DMS114 treated with DMSO at 0.1 percent for 48 hours (cell line): ENCODE results near the gene RBM38.
A peak's percentile ranks its signal among the peaks of the same experiment; 100 is the strongest.
"Not testable (repeated sequence)": the region's sequence is repeated elsewhere in the genome, so short reads cannot be mapped to it uniquely, and the experiment has no call there.

Experiments
- DNase-seq: peaks from one replicate; lab custom pipeline; 2025; ENCODE audit not compliant: unreplicated experiment; lab: John Stamatoyannopoulos, UW

RBM38 gene

GRCh38 chr20:57390604-57391438 lies at the start of gene RBM38:
TSS of gene RBM38 (plus strand) at chr20:57391396. CDS start at chr20:57391582, 186 bp downstream.
- DNase-seq = peak; percentile 44

- DNase-seq = no peak
These were observed 49.5 kb upstream of the RBM38 start for GRCh38 chr20:57341663-57342062.

GRCh38 chr20:57342829-57343228 lies 48.4 kb upstream of the RBM38 start:
- no peak for DNase-seq

- DNase-seq = peak; percentile 39
These were observed 44.7 kb upstream of the RBM38 start for GRCh38 chr20:57346477-57346876.

- no peak for DNase-seq
These were observed 43.8 kb upstream of the RBM38 start for GRCh38 chr20:57347393-57347792.

DNA sequence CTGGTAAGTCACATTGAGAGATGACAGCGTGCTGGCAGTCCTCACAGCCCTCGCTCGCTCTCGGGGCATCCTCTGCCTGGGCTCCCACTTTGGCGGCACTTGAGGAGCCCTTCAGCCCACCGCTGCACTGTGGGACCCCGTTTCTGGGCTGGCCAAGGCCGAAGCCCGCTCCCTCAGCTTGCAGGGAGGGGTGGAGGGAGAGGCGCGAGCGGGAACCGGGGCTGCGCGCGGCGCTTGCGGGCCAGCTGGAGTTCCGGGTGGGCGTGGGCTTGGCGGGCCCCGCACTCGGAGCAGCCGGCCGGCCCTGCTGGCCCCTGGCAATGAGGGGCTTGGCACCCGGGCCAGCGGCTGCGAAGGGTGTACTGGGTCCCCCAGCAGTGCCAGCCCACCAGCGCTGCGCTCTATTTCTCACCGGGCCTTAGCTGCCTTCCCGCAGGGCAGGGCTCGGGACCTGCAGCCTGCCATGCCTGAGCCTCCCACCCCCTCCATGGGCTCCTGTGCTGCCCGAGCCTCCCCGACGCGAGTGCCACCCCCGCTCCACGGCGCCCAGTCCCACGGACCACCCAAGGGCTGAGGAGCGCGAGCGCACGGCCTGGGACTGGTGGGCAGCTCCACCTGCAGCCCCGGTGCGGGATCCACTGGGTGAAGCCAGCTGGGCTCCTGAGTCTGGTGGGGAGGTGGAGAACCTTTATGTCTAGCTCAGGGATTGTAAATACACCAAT lies 42.8 kb upstream of the RBM38 start:
- not testable (repeated sequence) for DNase-seq

DNA sequence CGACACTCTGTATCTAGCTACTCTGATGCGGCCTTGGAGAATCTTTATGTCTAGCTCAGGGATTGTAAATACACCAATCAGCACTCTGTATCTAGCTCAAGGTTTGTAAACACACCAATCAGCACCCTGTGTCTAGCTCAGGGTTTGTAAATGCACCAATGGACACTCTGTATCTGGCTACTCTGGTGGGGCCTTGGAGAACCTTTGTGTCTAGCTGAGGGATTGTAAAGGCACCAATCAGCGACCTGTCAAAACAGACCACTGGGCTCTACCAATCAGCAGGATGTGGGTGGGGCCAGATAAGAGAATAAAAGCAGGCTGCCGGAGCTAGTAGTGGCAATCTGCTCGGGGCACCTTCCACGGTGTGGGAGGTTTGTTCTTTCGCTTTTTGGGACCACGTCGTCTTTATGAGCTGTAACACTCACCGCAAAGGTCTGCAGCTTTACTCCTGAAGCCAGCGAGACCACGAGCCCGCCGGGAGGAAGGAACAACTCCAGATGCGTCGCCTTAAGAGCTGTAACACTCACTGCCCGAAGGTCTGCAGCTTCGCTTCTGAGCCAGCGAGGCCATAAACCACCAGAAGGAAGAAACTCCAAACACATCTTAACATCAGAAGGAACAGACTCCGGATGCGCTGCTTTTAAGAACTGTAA lies 42.1 kb upstream of the RBM38 start:
- not testable (repeated sequence) for DNase-seq

GRCh38 chr20:57350081-57350710 lies 41.0 kb upstream of the RBM38 start:
- no peak for DNase-seq

GRCh38 chr20:57350726-57351041 lies 40.5 kb upstream of the RBM38 start:
- DNase-seq = not testable (repeated sequence)

DNA sequence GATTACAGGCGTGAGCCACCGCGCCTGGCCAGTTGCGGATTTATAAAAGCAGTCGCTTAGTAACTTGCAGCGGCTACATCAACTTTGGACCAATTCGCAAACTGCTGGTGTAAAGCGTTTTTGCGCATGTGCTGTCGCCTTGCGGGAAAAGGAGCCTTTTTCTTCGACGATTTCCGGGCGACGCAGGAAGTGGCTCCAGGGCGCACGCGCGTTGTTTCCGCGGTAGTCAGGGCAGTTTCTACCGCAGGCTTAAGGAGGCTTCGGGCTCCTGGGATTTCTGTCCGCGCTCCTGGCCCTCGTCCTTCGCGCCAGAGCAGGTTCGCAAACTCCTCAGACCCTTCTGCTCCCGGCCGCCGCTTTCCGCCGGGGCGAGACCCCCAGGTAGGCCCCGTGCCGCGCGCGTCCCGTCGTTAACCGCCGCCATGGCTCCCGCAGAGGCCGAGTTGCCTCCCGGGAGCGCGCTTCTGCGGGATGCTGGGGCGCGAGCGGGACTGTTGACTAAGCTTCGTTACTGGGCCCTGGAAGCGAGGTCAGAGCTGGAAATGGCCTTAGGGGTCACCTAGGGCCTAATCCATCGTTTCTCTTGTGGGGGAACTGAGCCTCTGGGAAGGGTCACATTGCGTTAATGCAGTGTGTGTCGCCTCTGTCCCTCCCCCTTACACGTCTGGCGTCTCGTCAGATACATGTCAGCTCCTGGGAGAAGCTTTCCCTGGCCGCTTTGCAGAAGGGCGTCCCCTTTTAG lies 40.0 kb upstream of the RBM38 start, which contains the start of gene RAE1:
TSS of gene RAE1 (plus strand) at position 214 of the 742 bp plus-strand sequence. CDS start 2,784 bp downstream, outside the sequence.
- peak; percentile 89 for DNase-seq

DNA sequence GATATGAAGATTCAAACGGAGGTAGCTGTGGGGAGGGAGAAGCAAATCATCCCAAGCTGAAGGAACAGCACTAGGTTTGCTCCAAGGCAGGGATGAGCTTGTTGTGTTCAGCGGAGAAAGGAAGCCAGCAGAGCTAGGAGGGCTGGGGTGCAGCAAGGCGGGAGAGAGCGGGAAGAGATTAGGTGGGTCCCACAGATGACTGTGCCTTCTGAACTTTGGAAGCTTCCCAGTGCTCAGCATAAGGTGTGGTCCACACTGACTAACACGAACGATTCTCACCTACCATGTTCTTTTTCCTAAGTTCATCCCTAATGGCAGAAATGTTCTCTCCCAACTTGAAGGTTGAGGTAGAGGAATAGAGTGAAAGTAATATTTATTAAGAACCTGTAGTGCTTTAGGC lies 38.9 kb upstream of the RBM38 start:
- no peak for DNase-seq

- DNase-seq = no peak
These were observed 37.8 kb upstream of the RBM38 start for GRCh38 chr20:57353351-57353750.

DNA sequence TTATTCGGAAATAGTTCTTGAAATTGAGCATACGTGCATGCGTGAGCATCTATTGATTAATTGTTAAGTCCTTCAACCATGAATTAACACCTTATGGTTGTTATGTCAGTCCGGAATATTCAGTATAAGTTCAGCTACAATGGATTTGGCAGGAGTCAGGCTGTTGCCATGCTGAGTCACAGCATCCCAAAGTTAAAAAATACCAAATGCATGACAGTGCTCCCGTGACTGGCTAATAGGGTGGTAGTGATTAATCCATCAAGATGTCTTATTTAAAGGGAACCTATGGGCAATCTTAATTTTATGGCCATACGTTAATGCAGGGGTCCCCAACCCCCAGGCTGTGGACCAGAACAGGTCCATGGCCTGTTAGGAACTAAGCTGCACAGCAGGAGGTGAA lies 29.7 kb upstream of the RBM38 start:
- DNase-seq = no peak

- no peak for DNase-seq
These were observed 26.7 kb upstream of the RBM38 start for GRCh38 chr20:57364451-57364850.

DNA sequence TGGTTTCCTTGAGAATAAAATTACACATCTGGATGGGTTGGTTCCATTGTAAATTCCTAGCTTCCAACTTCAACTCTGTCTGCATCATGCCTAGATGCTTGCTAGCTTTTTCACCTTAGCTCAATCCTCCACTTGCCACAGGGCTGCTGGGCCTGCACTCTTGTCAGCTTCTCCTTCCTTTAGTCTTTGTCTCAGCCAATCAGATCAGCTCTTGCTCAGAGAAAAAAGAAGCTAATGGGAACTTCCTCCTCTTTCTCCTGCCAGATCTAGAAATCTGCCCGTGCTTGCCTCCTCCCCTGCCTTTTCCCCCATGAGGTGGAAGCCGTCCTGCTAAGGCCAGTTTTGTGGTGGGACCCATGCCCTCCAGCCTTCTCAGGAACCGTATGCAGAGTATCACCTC lies 21.6 kb upstream of the RBM38 start:
- DNase-seq = no peak

- DNase-seq = no peak
These were observed 20.9 kb upstream of the RBM38 start for GRCh38 chr20:57370316-57370715.

DNA sequence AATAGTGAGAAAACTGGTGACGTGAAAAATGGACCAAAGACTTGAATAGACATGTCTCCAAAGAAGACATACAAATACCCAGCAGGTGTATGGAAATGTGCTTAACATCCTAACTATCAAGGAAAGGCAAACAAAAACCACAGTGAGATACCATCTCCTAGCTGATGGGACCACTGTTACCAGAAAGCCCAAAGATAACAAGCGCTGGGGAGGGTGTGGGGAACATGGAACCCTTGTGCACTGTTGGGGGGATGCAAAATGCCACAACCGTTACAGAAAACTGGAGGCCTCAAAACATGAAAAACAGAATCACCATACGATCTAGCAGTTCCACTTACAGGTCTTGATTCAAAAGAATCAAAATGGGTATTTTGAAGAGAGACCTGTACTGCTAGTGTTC lies 19.8 kb upstream of the RBM38 start:
- no peak for DNase-seq

GRCh38 chr20:57372157-57372556 lies 19.0 kb upstream of the RBM38 start:
- DNase-seq = no peak

DNA sequence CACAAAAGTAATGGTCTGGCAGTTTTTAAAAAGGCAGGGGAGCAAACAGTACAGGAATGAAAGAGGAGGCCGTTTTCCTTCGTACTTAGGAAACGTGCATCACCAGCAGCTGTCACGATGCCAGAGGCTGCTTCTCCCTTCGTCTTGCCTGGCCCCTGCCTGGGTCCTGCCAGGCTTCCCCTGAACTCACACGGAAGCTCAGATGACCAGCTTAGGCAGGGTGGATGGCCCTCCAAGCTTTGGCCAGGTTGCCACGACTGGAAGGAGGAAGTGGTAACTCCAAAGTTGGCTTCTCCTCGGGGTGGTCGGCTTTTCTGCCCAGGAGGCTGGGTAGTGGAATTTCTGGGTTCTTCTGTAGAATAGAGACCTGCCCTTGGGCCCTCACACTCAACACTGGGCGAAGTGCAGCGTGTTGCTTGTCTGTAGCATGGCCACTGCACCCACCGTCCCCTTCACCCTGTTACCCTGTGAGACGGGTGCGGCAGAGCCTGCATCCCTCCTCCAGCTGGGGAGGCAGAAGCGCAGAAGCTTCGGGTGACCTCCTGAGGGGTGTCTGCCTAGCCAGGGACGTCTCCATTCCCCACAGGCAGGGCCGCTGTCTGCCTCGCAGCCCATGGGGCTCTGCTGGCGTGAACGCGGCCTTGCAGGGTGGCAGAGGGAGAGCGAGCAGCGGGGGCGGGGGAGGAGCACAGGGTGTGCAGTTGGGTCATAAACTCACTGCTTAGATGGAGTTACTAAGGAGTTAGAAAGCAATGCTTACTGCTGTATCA lies 18.4 kb upstream of the RBM38 start:
- DNase-seq = no peak
